ENCODE data around the gene DOCK1.

The DOCK1 gene

DNA sequence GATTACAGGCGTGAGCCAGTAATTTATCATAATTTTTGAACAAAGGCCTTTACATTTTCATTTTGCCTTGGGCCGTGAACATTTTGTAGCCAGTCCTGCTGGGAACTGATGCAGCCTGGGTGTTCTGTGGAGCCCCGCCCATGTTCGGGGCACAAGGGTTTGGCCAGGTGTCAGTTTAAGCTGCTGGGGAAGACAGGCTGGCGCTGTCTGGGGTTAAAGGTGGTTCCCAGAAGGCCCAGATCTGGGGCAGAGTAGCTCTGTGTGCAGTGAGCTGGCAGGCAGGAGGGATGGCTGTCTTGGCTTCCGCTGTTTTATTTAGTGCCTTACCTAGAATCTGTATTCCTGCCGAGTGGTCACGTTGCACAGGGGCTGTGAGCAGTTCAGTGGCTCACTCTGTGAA, 50.2 kb downstream of the DOCK1 start:
- no peak for DNase-seq (ENCODE audit: low read depth)

DNA sequence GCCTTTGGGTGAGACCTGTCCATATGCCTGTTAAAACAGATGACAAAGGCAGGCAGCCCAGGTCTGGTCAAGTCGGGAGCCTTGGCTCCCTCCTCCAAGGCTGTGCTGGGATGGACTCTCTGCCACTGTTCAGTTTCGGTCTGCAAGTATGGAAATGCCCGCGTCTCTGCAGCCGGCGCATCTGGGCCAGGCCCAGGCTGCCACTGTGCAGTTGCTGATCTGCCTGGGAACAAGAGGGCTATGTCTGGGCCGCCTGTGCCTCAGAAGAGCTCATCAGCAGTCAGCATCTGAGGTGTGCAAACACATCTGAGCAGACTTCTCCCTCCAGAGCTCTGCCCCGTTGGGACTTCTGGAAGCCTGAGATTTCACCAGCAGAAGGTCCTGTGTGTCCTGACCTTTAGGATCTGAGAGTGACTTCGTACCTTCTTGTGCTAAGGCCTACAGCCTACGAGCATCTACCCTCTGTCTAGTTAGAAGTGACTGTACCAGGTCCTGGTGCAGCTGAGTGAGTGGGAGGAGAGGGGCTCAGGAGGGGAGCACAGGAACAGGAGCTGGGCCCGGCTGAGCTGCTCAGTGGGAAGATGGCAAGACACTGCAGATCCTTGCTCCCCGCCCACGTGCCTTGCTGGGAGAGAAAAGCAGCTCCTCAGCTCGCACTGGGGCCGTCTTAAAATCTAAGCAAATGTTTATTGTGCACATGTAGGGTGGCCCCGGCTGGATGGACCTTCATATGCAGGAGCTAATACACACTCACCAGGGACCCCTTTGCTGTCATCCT, 50.9 kb downstream of the DOCK1 start:
- no peak for DNase-seq (ENCODE audit: low read depth)

DNA sequence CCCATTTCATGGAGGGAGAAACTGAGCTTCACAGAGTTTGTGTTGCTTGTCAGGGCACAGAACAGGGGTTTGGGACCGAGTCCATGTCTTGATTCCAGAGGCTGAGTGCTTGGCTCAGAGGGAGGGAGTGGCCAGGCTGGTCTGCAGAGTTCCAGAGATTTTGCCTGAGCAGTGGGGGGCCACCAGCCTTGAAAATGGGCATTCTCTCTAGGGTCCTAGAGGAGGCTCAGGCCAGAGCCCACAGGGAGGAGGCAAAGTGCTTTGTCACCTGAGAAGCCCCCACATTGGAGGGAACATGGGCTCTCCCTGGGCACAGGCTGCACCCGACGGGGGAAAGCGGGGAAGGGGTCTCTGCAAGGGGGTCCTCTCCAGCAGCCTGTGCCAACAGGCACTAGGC, 51.5 kb downstream of the DOCK1 start:
- DNase-seq (ENCODE audit: low read depth) = no peak

DNA sequence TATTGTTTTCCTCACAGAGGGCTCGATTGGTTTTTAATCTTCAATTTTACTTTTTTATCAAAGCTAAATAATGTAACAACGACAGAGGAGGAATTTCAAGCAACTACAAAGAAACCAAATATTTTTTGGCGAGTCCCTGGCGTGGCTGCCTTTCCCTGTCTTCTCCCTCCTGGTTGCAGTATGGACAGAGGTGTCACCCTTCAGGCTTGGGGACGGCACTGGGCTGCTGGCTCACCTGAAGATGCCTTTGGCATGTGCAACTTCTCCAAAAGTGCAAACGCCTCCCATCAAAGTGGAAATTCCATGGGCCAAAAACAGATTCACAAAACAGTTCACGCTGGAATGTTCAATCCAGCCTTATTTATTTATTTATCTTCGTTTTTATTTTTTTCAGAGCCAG, 51.9 kb downstream of the DOCK1 start:
- no peak for DNase-seq (ENCODE audit: low read depth)

DNA sequence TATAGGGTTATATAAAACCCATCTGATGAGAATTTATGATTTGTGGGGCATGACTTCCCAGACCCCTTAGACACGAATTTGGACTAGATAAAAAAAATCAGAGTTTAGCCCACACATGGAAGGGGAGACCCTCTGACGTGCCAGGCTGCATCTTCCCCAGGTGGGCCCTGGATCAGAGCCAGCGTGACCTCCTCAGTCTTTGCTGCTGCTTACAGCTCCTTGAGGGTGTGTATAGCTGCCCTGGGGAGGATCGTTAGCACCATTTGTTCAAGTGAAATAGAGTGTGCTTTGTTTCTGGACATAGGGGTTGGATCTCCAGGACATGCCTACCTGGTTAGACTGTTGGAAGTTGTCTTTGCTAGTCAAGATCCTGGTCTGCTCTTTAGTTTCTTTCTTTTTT, 54.2 kb downstream of the DOCK1 start:
- no peak for DNase-seq (ENCODE audit: low read depth)

DNA sequence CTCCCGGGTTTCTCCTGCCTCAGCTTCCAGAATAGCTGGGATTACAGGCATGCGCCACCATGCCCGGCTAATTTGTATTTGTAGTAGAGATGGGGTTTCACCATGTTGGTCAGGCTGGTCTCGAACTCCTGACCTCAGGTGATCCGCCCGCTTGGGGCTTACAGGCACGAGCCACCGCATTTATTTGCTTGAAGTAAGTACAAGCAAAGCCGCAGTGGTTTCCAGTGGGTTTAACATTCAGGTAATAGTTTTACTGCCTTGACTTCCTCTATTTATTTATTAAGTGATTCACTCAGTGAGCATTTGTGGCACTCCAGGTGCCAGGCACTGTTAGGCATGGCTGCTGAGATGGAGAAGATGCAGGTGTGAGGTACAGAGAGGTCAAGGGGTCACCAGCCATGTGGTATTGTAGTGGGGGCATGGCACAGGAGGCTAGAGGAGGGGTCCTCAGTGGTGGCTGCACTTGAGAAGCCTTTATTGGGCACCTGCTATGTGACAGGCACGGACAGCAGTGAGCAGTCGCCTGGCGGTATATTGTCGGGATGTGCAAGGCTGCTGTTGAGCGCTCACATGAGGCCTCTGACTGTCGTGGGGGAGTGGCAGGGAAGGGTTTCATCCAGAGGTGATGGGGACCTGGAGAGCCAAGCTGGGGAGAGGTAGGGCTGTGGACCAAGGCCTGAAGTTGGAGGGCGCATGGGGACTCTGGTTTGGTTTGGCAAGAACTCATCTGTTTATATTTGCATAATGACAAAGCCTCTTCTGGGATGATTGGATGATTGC, 54.9 kb downstream of the DOCK1 start:
- DNase-seq (ENCODE audit: low read depth) = no peak

DNA sequence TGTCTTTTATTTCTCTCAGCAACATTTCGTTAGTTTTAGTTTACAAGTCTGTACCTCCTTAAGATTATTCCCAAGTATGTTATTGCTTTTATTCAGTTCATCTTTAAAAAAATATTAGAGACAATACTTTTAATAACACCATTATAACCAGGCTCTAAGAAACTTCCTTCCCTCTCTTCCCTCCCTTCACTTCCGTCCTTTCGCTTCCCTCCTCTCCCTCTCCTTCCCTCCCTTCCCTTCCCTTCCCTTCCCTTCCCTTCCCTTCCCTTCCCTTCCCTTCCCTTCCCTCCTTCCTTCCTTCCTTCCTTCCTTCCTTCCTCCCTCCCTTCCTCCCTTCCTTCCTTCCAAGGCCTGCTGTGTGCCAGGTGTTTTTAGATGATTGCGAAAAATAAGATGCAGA, 58.1 kb downstream of the DOCK1 start:
- DNase-seq (ENCODE audit: low read depth) = no peak

DNA sequence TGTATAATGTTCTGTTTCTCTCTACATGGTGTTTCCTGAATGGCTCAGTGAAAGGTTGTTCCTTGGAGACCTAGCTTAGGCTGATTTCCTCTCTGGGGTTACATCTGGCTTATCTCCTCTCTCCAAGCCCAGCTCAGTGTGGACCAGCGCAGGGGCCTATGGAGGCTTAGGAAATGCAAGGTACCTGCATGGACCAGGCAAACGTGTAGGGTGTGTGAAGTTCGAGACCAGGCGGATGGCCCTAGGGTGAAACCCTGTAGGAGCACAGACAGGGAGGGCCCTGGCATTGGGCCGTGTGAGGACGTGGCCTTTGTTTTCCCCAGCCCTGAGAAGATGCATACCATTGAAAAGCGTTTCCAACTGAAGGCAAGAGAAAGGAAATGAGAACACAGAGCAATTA, 59.0 kb downstream of the DOCK1 start:
- no peak for DNase-seq (ENCODE audit: low read depth)

DNA sequence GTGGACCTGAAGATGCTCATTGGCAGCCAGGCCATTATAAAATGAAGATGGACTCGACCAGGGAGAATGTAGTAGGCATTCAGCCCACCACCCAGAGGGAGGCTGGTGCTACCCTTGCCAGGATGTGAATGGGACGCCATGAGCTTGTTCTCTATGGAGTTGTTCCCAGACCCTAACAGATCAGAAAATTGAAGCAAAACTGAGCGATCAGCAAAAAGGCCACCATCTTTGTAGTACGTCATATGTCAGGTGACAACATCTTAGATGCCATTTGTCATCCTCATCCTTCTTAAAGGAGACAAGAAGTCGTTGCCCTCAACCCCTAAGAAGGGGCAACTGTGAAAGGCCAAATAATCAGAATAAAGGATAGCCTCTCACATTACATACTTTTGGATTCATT, 61.7 kb downstream of the DOCK1 start:
- no peak for DNase-seq (ENCODE audit: low read depth)

DNA sequence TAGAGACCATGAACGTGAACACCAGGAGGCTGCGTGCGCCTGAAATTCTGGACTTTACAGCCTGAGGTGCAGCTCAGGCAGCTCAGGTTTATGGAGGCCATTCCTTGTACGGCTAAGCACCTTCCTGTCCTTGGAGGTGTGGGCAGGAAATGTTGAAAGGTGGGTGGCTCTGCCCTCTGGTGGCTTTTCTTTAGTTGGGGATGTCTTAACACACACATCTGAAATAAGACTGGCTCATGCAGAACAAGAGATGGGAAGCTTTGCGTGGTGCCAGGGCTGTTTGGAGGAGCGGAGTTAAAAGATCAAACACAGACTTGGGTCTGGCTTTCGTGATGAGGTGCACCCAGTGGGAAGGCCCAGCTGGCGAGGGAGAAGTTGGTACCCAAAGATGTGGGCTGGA, 64.1 kb downstream of the DOCK1 start:
- no peak for DNase-seq (ENCODE audit: low read depth)

DNA sequence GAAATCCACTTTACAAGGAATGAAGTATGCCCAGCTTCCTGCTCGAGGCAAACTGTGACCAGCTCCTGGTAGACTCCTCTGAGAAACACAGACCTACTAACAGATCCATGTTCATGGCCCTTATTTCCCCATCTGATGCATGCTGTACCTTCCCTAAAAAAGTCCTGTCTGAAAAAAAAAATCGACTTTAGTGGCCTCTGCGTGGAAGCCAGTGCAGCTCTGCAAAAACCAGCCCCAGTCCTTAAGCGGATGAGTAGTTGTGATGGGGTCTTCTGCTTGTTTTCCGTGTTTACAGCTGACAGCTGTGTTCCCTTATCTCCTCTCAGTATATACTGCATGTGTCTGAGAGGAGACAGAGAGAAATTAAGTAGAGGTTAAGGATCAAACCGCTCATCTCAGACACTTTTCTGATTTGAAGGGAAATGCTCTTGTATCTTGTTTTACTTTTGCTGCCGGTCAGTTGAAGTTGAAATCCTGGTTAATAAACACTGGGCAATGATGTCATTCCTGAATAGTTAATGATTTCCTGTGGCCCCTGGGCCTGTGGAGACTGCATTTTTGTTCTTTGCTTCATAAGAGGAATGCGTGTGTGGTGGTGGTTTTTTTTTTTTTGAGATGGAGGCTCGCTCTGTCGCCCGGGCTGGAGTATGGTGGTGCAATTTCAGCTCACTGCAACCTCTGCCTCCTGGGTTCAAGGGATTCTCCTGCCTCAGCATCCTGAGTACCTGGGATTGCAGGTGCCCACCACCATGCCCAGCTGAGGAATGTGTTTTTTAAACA, 67.6 kb downstream of the DOCK1 start:
- DNase-seq (ENCODE audit: low read depth) = no peak

DNA sequence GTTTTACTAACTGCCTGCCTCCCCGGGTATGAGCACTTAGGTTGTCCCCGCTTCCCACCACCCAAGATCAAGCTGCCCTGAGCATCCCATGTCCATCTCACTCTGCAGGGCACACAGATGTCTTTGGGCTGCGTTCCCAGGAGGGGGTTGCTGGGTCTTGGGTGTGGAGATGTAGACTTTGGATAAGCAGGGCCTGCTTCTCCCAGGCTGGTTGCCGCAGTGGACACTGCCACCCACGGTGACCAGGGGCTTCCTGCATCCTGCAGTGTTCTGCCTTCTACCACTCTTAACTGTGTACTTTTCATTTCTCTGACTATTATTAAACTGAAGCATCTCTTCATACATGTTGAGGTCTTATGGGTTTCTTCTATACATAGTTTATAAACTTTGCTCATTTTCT, 70.0 kb downstream of the DOCK1 start:
- DNase-seq (ENCODE audit: low read depth) = no peak

DNA sequence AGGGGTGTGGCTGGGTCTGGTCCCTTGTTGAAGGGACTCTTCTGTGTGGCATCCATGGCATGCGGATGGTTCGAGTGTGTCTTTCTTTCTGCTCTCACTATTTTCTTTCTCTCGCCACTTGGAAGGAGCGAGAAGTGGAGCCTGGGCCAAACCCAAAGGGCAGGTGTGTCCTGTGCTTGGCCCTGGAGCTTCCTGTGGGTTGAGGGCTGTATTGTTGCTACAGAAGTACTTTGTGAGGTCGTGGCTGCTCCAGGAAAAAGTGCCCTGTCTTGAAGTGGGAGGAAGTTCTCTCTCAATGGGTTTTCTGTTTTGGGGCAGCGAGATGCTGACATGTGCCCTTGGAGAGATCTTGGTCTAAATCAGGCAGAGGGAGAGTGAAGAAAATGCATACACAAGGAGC, 72.0 kb downstream of the DOCK1 start:
- no peak for DNase-seq (ENCODE audit: low read depth)

DNA sequence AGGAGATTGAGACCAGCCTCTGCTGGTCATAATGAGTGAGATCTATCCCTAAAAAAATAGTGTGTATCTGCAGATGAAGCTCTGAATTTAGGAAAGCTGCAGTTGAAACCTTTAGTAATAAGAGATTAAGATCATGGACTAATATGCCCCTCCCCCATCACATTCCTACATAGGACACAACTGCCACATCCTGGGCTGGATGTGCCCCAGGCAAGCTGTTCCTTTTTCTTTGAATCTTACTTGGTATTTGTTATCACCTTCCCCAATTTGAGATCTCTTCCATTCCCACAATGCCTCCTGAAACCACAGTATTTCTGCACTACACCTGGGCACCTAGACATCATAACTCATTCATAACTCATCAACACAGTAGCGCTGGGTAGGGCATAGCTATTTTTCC, 74.1 kb downstream of the DOCK1 start:
- DNase-seq (ENCODE audit: low read depth) = no peak

DNA sequence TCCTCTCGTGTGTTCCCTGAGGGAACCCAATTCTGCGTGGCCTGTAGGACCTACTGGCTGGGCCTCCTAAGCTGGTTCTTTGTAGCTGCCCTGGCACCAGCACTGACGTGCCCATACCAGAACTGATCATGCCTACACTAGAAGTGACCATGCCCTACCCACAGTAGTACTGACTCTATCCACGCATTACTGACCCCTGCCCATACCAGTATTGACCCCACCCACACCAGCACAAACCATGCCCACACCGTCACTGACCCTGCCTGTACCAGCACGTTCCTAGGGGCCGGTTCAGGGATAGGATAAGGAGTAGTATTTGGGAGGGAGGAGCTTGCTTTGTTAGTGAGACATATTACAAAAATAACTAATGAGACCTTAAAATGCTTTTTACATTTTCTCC, 88.0 kb downstream of the DOCK1 start:
- DNase-seq (ENCODE audit: low read depth) = no peak

DNA sequence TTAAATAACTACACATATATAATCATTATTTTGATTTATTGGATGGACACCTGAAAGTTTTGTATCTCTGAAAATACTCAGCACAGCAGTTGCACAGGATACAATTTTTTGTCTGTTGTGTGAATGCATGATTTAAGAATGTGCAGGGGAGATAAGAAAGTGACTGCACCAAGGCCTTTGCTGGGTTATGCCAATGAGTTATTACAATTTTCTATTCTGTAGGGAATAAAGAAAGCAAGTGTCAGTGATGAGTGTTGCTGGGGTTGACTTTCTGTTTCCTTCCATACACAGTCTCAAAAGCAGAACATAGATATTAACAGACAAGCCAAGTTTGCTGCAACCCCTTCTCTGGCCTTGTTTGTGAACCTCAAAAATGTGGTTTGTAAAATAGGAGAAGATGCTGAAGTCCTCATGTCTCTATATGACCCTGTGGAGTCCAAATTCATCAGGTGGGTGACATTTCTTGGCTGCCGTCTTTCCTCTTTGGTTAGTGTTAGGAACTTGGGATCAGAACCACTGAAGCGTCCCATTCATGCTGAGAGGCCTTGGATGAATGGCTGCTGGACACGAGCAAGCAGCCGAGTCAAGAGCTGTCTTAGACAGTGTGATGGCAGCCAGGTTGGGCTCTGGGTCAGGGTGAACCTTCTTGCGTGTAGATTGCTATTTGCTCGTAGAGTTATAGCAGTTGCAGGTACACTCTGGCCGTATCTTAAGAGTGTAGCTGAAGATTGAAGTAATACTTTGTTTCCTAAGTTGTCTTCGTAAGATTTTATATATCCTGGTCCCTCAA, 92.8 kb downstream of the DOCK1 start:
- DNase-seq (ENCODE audit: low read depth) = no peak

DNA sequence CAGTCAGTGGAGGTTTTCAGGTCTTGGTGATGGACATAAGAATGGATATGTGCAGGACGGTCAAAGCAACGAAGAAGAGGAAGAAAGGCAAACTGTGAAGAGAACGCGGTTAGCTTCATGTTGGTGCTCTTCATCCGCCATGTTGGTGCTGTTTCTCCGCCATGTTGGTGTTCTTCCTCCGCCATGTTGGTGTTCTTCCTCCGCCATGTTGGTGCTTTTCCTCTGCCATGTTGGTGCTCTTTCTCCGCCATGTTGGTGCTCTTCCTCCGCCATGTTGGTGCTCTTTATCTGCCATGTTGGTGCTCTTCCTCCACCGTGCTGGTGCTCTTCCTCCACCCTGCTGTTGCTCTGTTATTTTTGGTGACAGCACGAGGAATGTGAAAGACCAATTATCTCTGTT, 95.4 kb downstream of the DOCK1 start:
- DNase-seq (ENCODE audit: low read depth) = no peak

DNA sequence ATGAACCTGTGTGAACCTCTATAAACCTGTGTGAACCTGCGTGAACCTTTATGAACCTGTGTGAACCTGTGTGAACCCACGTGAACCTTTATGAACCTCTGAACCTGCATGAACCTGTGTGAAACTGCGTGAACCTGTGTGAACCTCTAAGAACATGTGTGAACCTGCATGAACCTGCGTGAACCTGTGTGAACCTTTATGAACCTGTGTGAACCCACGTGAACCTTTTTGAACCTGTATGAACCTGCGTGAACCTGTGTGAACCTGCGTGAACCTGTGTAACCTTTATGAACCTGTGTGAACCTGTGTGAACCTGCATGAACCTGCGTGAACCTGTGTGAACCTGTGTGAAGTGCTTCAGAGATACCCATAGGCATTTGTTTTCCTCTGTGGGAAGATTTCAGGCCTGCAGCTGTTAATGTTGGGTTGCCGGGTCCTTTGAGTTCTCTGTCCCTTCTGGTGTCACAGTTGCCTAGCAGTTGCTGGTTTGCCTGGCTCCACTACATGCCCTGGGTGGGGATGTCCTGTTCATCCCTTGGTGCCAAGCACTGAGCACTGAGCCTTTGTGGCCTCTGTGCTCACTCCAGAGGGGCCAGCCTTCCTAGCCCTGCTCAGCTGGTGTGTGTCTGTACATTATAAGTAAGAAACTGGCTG, 97.9 kb downstream of the DOCK1 start:
- no peak for DNase-seq (ENCODE audit: low read depth)

DNA sequence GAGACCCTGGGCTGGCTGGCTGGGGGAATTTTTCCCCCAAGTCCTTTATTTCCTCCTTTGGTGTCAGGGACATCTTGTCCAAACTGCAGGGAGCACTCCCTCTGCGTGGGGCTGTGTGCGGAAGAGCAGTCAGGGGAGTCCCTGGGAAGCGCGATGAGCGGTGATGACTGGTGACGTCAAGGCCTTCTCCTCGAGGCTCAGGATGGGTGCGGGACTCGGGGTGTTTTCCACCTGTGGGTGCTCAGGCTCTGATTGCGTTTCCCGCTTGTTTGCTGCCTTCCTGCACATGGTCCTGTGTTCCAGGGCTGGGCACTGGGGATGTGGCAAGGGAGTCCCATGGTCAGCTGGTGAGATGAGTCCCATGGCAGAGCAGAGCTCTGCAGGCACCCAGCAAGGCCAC, 101.2 kb downstream of the DOCK1 start:
- DNase-seq (ENCODE audit: low read depth) = no peak

DNA sequence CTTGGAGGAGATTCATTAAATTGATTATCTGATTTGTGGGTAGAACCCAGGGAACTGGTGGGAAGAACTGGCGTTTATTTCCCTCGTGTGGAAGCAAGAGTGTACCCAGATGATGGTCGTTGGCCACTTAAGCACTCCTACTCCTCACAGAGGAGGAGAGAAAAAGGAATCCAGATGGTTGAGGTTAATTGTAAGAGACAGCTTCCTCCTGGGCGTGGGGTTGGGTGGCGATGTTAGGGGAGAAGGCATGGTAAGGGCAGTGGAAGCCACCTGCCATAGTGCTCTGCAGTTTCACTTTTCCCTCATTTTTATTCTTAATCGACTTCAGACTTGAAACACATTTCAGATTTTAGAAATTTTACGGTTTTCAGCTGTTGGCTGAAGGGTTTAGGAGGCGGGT, 104.1 kb downstream of the DOCK1 start:
- DNase-seq (ENCODE audit: low read depth) = no peak

DNA sequence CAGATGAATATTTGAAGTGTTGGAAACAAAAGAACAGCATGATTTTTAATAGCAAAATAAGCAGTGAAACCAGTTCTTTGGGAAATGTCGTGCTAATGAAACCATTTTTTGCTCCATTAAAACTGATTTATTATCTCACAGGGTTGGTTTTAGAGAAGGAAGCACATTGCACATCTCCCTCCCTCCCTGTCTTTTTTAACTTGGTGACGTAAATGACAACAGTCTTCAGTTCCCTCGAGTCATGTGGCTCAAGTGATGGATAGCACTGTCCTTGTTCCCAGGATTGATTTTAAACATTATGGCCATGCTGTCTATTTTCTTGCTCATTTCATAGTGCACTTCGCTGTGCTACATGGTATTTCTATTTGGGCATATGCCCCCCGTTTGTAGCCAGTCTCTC, 105.9 kb downstream of the DOCK1 start:
- no peak for DNase-seq (ENCODE audit: low read depth)
